Skeletal muscle cell (primary cell): ENCODE data around the gene COQ2.
"Not testable (repeated sequence)": the region's sequence is repeated elsewhere in the genome, so short reads cannot be mapped to it uniquely, and the experiment has no call there.

Experiments used
- DNase-seq: peaks from one replicate; pipeline ENCODE4 v3.0.0-alpha.2; 2010; ENCODE audit warnings: low read depth
- H3K4me3 ChIP-seq: 2 replicates; pipeline ENCODE4 v1.5.1; 2011; ENCODE audit warnings: low read depth, mild to moderate bottlenecking, control low read depth, low read length, moderate library complexity

COQ2 gene

GRCh38 chr4:83252782-83253405 is 31.7 kb downstream of the COQ2 start:
- H3K4me3 ChIP-seq = no peak overlapping the region
- DNase-seq = no peak

GRCh38 chr4:83251447-83251830 is 33.2 kb downstream of the COQ2 start:
- no peak for DNase-seq
- H3K4me3 ChIP-seq = no peak overlapping the region

- DNase-seq = no peak
- no peak overlapping the region for H3K4me3 ChIP-seq
Observed at GRCh38 chr4:83250687-83251446, 33.7 kb downstream of the COQ2 start.

- H3K4me3 ChIP-seq = no peak overlapping the region
- DNase-seq = no peak
Observed at GRCh38 chr4:83248486-83248885, 36.1 kb downstream of the COQ2 start.

- no peak overlapping the region for H3K4me3 ChIP-seq
- DNase-seq = no peak
Observed at GRCh38 chr4:83247415-83248357, 36.9 kb downstream of the COQ2 start.

GRCh38 chr4:83241132-83241531 is 43.5 kb downstream of the COQ2 start:
- DNase-seq = no peak
- no peak overlapping the region for H3K4me3 ChIP-seq

- DNase-seq = no peak
- no peak overlapping the region for H3K4me3 ChIP-seq
Observed at GRCh38 chr4:83240379-83240875, 44.2 kb downstream of the COQ2 start.

GRCh38 chr4:83238393-83239248 is 46.0 kb downstream of the COQ2 start:
- no peak overlapping the region for H3K4me3 ChIP-seq
- no peak for DNase-seq

- DNase-seq = no peak
Observed at GRCh38 chr4:83237591-83237990, 47.0 kb downstream of the COQ2 start.

GRCh38 chr4:83235645-83236133 is 48.9 kb downstream of the COQ2 start:
- not testable (repeated sequence) for H3K4me3 ChIP-seq

More at GRCh38 chr4:83237591-83237990, 47.0 kb downstream of the COQ2 start:
- no peak overlapping the region for H3K4me3 ChIP-seq

GRCh38 chr4:83234902-83235644 is 49.5 kb downstream of the COQ2 start:
- no peak overlapping the region for H3K4me3 ChIP-seq
- DNase-seq = no peak

More at GRCh38 chr4:83235645-83236133, 48.9 kb downstream of the COQ2 start:
- DNase-seq = not testable (repeated sequence)

GRCh38 chr4:83234387-83234786 is 50.2 kb downstream of the COQ2 start:
- not testable (repeated sequence) for H3K4me3 ChIP-seq, DNase-seq

GRCh38 chr4:83232082-83232481 is 52.5 kb downstream of the COQ2 start:
- H3K4me3 ChIP-seq = no peak overlapping the region
- DNase-seq = no peak

GRCh38 chr4:83231620-83232076 is 53.0 kb downstream of the COQ2 start:
- no peak overlapping the region for H3K4me3 ChIP-seq
- DNase-seq = no peak

- no peak for DNase-seq
- H3K4me3 ChIP-seq = no peak overlapping the region
Observed at GRCh38 chr4:83230928-83231327, 53.7 kb downstream of the COQ2 start.

GRCh38 chr4:83229791-83230190 is 54.8 kb downstream of the COQ2 start:
- no peak for DNase-seq
- no peak overlapping the region for H3K4me3 ChIP-seq

GRCh38 chr4:83228231-83228630 is 56.4 kb downstream of the COQ2 start:
- no peak overlapping the region for H3K4me3 ChIP-seq
- DNase-seq = no peak
